ENCODE results near the gene KIF24.
A peak's percentile ranks its signal among the peaks of the same experiment; 100 is the strongest.

The KIF24 gene, protein sequence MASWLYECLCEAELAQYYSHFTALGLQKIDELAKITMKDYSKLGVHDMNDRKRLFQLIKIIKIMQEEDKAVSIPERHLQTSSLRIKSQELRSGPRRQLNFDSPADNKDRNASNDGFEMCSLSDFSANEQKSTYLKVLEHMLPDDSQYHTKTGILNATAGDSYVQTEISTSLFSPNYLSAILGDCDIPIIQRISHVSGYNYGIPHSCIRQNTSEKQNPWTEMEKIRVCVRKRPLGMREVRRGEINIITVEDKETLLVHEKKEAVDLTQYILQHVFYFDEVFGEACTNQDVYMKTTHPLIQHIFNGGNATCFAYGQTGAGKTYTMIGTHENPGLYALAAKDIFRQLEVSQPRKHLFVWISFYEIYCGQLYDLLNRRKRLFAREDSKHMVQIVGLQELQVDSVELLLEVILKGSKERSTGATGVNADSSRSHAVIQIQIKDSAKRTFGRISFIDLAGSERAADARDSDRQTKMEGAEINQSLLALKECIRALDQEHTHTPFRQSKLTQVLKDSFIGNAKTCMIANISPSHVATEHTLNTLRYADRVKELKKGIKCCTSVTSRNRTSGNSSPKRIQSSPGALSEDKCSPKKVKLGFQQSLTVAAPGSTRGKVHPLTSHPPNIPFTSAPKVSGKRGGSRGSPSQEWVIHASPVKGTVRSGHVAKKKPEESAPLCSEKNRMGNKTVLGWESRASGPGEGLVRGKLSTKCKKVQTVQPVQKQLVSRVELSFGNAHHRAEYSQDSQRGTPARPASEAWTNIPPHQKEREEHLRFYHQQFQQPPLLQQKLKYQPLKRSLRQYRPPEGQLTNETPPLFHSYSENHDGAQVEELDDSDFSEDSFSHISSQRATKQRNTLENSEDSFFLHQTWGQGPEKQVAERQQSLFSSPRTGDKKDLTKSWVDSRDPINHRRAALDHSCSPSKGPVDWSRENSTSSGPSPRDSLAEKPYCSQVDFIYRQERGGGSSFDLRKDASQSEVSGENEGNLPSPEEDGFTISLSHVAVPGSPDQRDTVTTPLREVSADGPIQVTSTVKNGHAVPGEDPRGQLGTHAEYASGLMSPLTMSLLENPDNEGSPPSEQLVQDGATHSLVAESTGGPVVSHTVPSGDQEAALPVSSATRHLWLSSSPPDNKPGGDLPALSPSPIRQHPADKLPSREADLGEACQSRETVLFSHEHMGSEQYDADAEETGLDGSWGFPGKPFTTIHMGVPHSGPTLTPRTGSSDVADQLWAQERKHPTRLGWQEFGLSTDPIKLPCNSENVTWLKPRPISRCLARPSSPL (N-terminal part only)

DNA sequence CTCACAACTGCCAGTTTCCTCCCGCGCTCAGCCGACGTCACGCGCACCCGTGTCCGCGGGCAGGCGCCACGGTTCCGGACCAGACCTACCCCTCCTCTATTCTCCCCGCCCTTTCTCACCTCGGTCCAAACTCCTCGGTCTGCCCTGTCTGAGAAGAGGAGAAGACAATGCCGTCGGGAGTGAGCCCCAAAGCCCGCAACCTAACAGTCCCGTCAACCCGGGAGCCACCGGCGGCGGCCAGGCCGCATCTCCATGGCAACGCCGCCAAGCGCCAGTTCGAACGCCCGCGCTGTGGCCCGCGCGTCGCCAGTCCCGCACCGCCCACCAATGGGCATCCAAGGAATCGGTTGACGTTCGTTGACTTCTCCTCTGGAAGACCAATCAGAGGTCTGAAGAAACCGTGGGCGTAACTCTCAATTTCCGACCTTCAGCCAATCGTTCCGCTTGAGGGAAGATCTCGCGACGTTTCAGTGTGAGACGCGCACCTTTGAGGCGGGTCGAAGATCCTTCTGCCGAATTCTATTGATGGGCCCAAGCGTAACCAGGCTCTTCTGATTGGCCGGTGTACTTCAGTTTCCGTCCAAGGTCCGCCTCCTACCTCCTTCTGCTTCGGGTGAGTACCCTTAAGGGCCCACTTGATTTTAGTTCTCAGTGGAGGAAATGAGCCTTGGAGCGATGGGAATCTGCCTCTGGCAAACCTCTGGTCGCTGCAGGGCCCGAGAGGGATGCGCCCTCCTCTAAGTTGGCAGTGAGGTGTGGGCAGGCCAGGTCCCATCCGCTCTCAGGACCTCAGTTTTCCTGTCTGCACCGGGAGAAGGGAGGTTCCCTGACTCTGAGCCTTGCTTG is at the start of gene KIF24, which contains the start of gene NUDT2:
Gene KIF24, minus strand, starts transcription at position 282 of the 846 bp plus-strand sequence. CDS start 17,922 bp downstream, outside the sequence.
Gene NUDT2, plus strand, starts transcription at position 583 of the 846 bp plus-strand sequence. CDS start 9,471 bp downstream, outside the sequence.
- ATAC-seq (replicated peaks; ENCODE audit: extremely low read depth, poor library complexity, severe bottlenecking) (peak; percentile 94), DNase-seq (ENCODE audit: low spot score in 2 of 2) (peak; percentile 85 to 96)
- H3K4me1 Mint-ChIP-seq, result peaks cover 27% of the 10 kb centered on the region
- H3K27ac Mint-ChIP-seq (ENCODE audit: low read depth), result peak within 1 kb of the TSS; percentile 98
- no peaks in the 10 kb centered on the region for H3K9me3 Mint-ChIP-seq
- H3K4me3 Mint-ChIP-seq, result peak within 1 kb of the TSS; percentile 94
- H3K36me3 Mint-ChIP-seq (ENCODE audit: insufficient read depth), result peaks cover 8% of the 10 kb centered on the region
- no peaks in the 10 kb centered on the region for H3K27me3 Mint-ChIP-seq

DNA sequence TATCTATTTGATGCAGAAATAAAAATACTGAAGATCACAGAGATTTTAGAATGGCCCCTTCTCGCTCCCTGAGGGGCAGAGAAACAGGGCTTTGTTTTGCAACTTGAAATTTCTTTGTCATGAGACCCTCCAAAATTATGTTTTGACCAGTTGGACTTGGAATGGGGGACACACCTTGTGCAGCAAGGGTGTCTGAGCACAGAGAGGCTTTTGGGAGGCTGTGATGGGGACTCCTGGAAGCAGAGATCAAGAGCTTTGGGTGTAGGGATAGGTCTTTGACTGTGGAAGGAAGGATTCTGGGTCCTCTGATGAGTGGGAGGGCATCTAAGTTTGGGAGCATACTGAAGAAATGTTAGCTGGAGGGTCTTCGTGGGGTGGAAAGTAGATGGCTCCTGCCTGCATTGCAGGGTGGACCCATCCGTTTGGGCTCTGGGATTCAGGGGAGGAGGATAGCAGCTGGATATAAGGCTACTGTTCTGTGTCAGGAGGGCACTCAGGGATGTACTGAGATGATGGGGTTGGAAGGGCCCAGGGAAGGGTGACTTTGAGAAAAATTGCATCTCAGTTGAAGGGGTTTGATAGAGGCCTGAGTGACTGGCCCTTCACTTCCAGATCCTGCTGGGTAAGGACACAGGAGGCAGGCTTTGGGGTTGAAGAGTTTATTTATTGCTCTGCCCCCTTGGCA is 49.5 kb upstream of the KIF24 start:
- H3K4me3 Mint-ChIP-seq, result peak overlapping the region; percentile 87
- H3K36me3 Mint-ChIP-seq (ENCODE audit: insufficient read depth), result peaks cover 7% of the 10 kb centered on the region
- peak overlapping the region; percentile 35 for H3K27ac Mint-ChIP-seq (ENCODE audit: low read depth)
- DNase-seq (ENCODE audit: low spot score in 2 of 2) (peak in 1 of 2 donors; percentile 9), ATAC-seq (replicated peaks; ENCODE audit: extremely low read depth, poor library complexity, severe bottlenecking) (no peak)
- H3K27me3 Mint-ChIP-seq, result no peaks in the 10 kb centered on the region
- H3K9me3 Mint-ChIP-seq, result no peaks in the 10 kb centered on the region
- peaks cover 46% of the 10 kb centered on the region for H3K4me1 Mint-ChIP-seq

DNA sequence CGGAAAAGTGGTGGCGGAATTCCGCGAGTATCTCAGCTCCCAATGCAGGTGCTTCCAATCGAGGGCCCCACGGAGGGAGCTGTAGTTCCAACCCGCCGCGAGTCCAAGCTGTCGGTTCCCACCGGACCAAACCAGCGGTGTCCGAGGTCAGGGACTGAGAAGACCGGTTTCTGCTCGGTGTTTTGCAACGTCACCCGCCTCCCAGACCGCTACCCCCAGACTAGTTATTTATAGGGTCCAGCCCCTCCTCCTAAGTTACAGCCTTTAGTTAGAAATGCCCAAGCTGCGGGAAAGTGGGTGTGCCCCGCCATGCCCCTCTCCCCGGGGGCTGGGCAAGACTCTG is 48.3 kb upstream of the KIF24 start:
- DNase-seq (ENCODE audit: low spot score in 2 of 2) (no peak), ATAC-seq (replicated peaks; ENCODE audit: extremely low read depth, poor library complexity, severe bottlenecking) (no peak)
- Mint-ChIP-seq H3K4me1 (peaks cover 46% of the 10 kb centered on the region), H3K27me3 (no peaks in the 10 kb centered on the region), H3K36me3 (ENCODE audit: insufficient read depth) (peaks cover 7% of the 10 kb centered on the region), H3K27ac (ENCODE audit: low read depth) (no peak overlapping the region), H3K9me3 (no peaks in the 10 kb centered on the region), H3K4me3 (peak overlapping the region; percentile 87)

DNA sequence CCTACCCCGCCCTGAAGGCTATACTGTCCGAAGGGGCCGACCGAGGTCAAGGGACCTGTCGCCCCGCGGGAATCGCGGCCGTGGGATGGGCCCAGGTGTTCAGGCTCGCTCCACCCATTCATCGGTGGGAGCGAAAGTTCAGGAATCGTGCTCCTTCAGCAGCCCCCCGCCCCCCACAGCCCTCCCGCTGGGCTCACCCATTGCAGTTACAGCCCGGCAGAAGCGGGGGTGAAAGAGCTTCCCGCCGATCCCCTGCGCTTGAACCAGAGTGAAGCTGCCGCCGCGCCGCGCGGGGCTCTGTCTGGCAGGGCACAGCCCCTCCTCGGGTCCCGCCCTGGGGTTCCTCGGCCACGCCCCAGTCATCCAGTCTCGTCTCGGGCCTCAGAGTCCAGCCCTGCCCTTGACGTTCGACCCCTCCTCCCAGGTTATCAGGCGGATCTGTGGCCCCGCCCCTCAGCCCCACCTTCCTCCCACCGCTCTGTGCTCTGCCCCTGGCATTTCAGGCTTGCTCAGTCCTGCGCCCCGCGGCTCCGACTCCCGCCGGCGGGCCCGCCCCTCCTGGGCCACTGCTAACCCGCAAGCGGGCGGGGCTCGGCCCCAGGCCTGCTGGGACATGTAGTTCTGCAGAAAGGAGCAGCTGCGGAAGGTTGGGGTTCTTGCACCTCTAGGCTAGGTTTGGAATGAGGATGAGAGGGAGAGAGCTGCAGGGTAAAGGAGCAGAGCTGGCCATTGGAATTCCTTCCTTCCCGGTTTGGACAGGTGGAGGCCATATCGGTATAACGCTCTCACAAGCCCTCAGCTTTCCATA is 47.7 kb upstream of the KIF24 start, which contains the start of gene MYORG:
Gene MYORG, minus strand, starts transcription at position 303 of the 808 bp plus-strand sequence. CDS start 3,955 bp downstream, outside the sequence.
- peak; percentile 91 to 93 for DNase-seq (ENCODE audit: low spot score in 2 of 2)
- peak; percentile 83 for ATAC-seq (replicated peaks; ENCODE audit: extremely low read depth, poor library complexity, severe bottlenecking)
- Mint-ChIP-seq H3K9me3 (no peaks in the 10 kb centered on the region), H3K36me3 (ENCODE audit: insufficient read depth) (peaks cover 7% of the 10 kb centered on the region), H3K27ac (ENCODE audit: low read depth) (peak within 1 kb of the TSS; percentile 70), H3K27me3 (no peaks in the 10 kb centered on the region), H3K4me3 (peak within 1 kb of the TSS; percentile 87), H3K4me1 (peaks cover 46% of the 10 kb centered on the region)

DNA sequence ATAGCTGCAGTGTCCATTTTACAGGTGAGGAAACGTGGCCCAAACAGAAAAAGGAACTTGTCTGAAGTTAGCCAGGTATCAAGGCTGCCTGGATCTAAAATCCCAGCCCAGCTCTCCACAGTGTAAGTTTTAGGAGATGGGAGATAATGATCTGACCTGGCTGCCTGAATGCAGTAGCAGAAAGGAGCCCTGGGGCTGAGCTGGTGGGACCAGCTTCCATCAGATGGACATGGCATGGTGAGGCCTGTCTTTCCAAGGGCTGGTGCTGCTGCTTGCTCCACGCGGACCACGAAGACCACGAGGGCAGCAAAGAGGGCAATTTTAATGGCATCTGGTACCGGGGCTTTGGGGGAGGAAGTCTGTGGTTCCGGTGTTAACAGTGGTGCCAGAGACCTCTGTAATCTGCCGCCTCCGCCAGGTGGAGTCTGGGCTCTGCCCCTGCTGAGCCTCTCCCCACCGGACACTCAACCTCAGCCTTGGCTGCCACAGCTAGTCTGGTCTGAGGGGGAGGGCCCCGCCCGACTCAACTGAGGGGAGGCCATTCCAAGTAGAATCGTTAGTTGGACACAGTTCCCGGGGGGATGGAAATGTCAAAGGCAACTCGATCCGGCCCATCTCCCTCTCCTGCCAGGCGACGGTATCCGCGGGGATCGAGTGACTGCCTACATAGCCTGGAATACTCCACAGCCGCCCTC is 47.0 kb upstream of the KIF24 start:
- peaks cover 5% of the 10 kb centered on the region for H3K36me3 Mint-ChIP-seq (ENCODE audit: insufficient read depth)
- peaks cover 42% of the 10 kb centered on the region for H3K4me1 Mint-ChIP-seq
- peak; percentile 37 to 47 for DNase-seq (ENCODE audit: low spot score in 2 of 2)
- peak overlapping the region; percentile 70 for H3K27ac Mint-ChIP-seq (ENCODE audit: low read depth)
- H3K27me3 Mint-ChIP-seq, result no peaks in the 10 kb centered on the region
- H3K4me3 Mint-ChIP-seq, result peak overlapping the region; percentile 87
- peak; percentile 45 for ATAC-seq (replicated peaks; ENCODE audit: extremely low read depth, poor library complexity, severe bottlenecking)
- no peaks in the 10 kb centered on the region for H3K9me3 Mint-ChIP-seq

DNA sequence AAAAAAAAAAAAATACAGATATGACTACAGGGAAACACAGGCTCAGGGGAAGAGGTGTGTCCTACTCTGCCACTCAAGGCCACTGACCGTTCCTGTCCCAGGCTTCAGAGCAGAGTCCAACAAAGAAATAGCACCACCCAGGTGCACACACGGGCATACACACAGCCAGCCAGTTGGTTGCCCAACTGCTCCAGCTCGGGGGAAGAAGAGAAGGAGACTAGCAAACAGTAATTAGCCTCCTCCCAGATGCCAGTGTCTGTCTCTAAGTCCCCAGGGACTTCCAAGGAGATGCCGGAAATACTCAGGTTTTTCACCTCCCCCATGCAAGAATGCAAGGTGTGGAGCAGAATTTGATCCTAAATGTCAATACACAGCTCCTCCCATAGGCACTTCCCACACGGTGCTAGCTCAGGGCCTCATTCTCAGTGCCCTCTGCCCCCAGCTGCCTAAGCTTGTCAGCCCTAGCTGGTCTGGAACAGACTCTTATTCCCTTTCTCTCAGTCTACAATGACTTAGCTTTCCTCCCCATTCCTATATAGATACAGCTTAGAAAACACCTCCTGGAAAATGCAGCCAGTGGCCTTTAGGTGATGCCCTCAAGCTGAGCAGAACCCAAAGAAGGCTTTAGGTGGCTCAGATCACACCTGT is 46.0 kb upstream of the KIF24 start:
- H3K27ac Mint-ChIP-seq (ENCODE audit: low read depth), result peak overlapping the region; percentile 70
- H3K36me3 Mint-ChIP-seq (ENCODE audit: insufficient read depth), result peaks cover 5% of the 10 kb centered on the region

DNA sequence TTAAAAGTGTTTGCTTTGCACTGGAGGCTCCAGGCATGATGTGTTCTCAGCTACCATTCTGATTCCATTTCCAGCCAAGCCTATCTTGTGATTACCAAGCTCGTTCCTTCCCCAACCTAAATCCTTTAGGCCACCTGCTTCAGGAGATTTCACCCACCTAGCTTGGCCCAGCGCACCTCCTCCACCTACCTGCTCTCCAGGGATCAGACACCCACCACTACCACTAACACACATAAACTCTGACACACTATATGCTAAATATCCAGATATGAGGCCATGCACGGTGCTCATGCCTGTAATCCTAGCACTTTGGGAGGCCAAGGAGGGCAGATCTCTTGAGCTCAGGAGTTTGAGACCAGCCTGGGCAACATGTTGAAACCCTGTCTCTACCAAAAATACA is 45.3 kb upstream of the KIF24 start:
- H3K9me3 Mint-ChIP-seq, result no peaks in the 10 kb centered on the region
- H3K27me3 Mint-ChIP-seq, result no peaks in the 10 kb centered on the region
- H3K36me3 Mint-ChIP-seq (ENCODE audit: insufficient read depth), result peaks cover 5% of the 10 kb centered on the region
- DNase-seq (ENCODE audit: low spot score in 2 of 2) (no peak), ATAC-seq (replicated peaks; ENCODE audit: extremely low read depth, poor library complexity, severe bottlenecking) (no peak)
- H3K27ac Mint-ChIP-seq (ENCODE audit: low read depth), result no peak overlapping the region
- no peak overlapping the region for H3K4me3 Mint-ChIP-seq
- H3K4me1 Mint-ChIP-seq, result peaks cover 29% of the 10 kb centered on the region

More for the DNA sequence above, 46.0 kb upstream of the KIF24 start:
- H3K27me3 Mint-ChIP-seq, result no peaks in the 10 kb centered on the region
- no peak for DNase-seq (ENCODE audit: low spot score in 2 of 2)
- no peak for ATAC-seq (replicated peaks; ENCODE audit: extremely low read depth, poor library complexity, severe bottlenecking)
- no peaks in the 10 kb centered on the region for H3K9me3 Mint-ChIP-seq
- H3K4me1 Mint-ChIP-seq, result peaks cover 35% of the 10 kb centered on the region
- H3K4me3 Mint-ChIP-seq, result peak overlapping the region; percentile 87

DNA sequence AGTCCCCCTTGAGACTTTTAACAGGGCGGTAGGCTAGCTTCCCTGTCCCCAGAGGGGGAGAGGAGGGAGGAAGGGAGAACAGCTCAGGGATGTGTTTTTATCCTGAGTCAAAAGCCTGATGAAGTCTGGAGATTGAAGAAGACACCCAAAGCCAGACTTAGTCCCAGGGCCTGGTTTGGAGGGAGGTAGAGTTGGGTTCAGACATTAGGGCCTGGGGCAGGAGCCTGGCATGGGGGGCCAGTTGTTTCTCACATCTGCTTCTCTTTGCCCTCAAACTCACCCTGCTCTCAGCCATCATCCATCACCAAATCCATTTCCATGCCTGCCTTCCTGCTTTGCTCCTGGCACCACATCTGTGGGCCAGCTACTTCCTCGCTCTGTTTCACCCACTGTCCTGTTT is 44.7 kb upstream of the KIF24 start:
- Mint-ChIP-seq H3K27me3 (no peaks in the 10 kb centered on the region), H3K4me3 (no peak overlapping the region), H3K9me3 (no peaks in the 10 kb centered on the region), H3K4me1 (peaks cover 25% of the 10 kb centered on the region), H3K27ac (ENCODE audit: low read depth) (no peak overlapping the region), H3K36me3 (ENCODE audit: insufficient read depth) (peaks cover 5% of the 10 kb centered on the region)
- DNase-seq (ENCODE audit: low spot score in 2 of 2), result no peak
- ATAC-seq (replicated peaks; ENCODE audit: extremely low read depth, poor library complexity, severe bottlenecking), result no peak

DNA sequence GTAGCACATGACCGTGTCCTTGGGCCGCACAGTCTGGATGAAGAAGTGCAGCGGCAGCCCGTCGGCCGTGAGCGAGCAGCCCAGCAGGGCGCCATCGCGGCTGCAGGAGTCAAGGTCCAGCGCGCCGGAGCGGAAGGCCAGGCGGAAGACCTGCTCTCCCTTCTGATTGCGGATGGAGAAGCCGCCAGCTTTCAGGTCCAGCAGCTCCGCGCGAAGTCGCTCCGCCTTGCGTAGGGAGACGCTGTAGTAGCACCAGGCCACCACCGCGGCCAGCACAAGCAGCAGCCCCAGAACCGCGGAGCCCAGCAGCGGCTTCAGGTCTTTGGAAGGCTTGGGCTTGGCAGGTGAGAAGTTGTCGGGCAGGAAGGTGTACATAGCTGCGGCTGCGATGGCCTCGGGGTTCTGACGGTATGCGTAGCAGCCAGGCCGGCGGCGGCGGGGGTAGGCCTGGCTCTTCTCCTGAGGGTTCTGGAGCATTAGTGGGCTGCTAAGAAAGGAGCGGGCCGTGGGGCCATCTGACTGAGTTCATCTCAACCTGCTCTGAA is 43.5 kb upstream of the KIF24 start:
- Mint-ChIP-seq H3K27ac (ENCODE audit: low read depth) (no peak overlapping the region), H3K9me3 (no peaks in the 10 kb centered on the region), H3K27me3 (no peaks in the 10 kb centered on the region), H3K4me1 (peaks cover 19% of the 10 kb centered on the region), H3K4me3 (no peak overlapping the region), H3K36me3 (ENCODE audit: insufficient read depth) (peaks cover 5% of the 10 kb centered on the region)
- DNase-seq (ENCODE audit: low spot score in 2 of 2), result no peak
- no peak for ATAC-seq (replicated peaks; ENCODE audit: extremely low read depth, poor library complexity, severe bottlenecking)
